Endodermal cell (in vitro differentiated cells): ENCODE data around the gene TBC1D19. TPM values are rescaled to one million over a fixed set of nuclear protein-coding genes. Genes with fewer than 3 reads are reported as not detected.

ENCODE experiments used
- DNase-seq: peaks from one replicate; pipeline ENCODE4 v3.0.0-alpha.2; 2017
- H3K27ac ChIP-seq: 2 replicates; pipeline ENCODE4 v1.5.1; 2013; ENCODE audit warnings: mild to moderate bottlenecking, low read depth, low read length, moderate library complexity
- H3K27me3 ChIP-seq: 2 replicates; pipeline ENCODE4 v1.6.1; 2013; ENCODE audit warnings: mild to moderate bottlenecking, low read length, moderate library complexity; ENCODE audit not compliant: insufficient read depth, control insufficient read depth, poor library complexity, severe bottlenecking
- H3K36me3 ChIP-seq: 2 replicates; pipeline ENCODE4 v1.7.0; 2013; ENCODE audit warnings: mild to moderate bottlenecking, low read length, moderate library complexity; ENCODE audit not compliant: control insufficient read depth, insufficient read depth
- H3K4me1 ChIP-seq: one replicate; pipeline ENCODE4 v1.7.0; 2013; ENCODE audit warnings: low read length; ENCODE audit not compliant: control insufficient read depth, insufficient read depth
- H3K4me3 ChIP-seq: 2 replicates; pipeline ENCODE4 v1.5.1; 2013; ENCODE audit warnings: mild to moderate bottlenecking, low read length, moderate library complexity
- H3K9ac ChIP-seq: 2 replicates; pipeline ENCODE4 v1.6.1; 2013; ENCODE audit warnings: mild to moderate bottlenecking, low read length, moderate library complexity; ENCODE audit not compliant: poor library complexity, severe bottlenecking; ENCODE audit errors: extremely low read depth
- H3K9me3 ChIP-seq: 2 replicates; pipeline ENCODE4 v1.6.1; 2013; ENCODE audit warnings: mild to moderate bottlenecking, low read length, moderate library complexity; ENCODE audit not compliant: control insufficient read depth
- H3K27ac Mint-ChIP-seq: 2 replicates; pipeline ENCODE4 v1.8.0; 2020; ENCODE audit warnings: mixed read lengths
- H3K27me3 Mint-ChIP-seq: 2 replicates; pipeline ENCODE4 v1.8.0; 2021; ENCODE audit warnings: mild to moderate bottlenecking, mixed read lengths; ENCODE audit not compliant: insufficient read depth
- H3K36me3 Mint-ChIP-seq: 2 replicates; pipeline ENCODE4 v1.8.0; 2020; ENCODE audit warnings: low read depth, mixed read lengths
- H3K4me1 Mint-ChIP-seq: 2 replicates; pipeline ENCODE4 v1.8.0; 2020; ENCODE audit warnings: mixed read lengths
- H3K4me3 Mint-ChIP-seq: 2 replicates; pipeline ENCODE4 v1.8.0; 2020; ENCODE audit warnings: mild to moderate bottlenecking, moderate library complexity, mixed read lengths
- H3K9me3 Mint-ChIP-seq: 2 replicates; pipeline ENCODE4 v1.8.0; 2020; ENCODE audit warnings: mild to moderate bottlenecking, mixed read lengths
- CTCF ChIP-seq: fragments of 200-600 bp; sonication (generic); conservative IDR thresholded peaks from 2 replicates; pipeline ENCODE4 v1.5.0; 2021; ENCODE audit warnings: antibody characterized with exemption, mild to moderate bottlenecking
- WGBS, 2 experiments: methylation state at CpG; one replicate each; pipeline versions ENCODE4 v1.1.5 to v1.1.7; 2013; ENCODE audit warnings: missing lambda C conversion rate in 2 of 2, mixed read lengths in 1 of 2; ENCODE audit not compliant: insufficient coverage in 1 of 2, insufficient read length in 1 of 2; 5-methylcytosine and 5-hydroxymethylcytosine counted together
- total RNA-seq, 2 donors: library from RNA; stranded (reverse); fragmentation: NEBNext Ultra II Directional in 1 of 2; extraction: Animal tissue kit (Norgen Biotek cat#: 25700) in 1 of 2; gene quantifications; 2 replicates in 1 of 2; 3 replicates in 1 of 2; pipeline ENCODE4 v1.2.1, GENCODE V29; 2021

The TBC1D19 gene
- total RNA-seq, 2 donors from 2014 or later = 7.0 to 9.9 TPM

GRCh38 chr4:26772096-26772873 lies 188.4 kb downstream of the TBC1D19 start:
- Histone ChIP-seq H3K9ac (no peak overlapping the region), H3K36me3 (no peaks in the 10 kb centered on the region), H3K4me3 (no peak overlapping the region), H3K27ac (no peak overlapping the region), H3K27me3 (no peaks in the 10 kb centered on the region), H3K4me1 (no peaks in the 10 kb centered on the region), H3K9me3 (no peaks in the 10 kb centered on the region)
- Mint-ChIP-seq H3K4me3 (no peak overlapping the region), H3K36me3 (no peaks in the 10 kb centered on the region), H3K27me3 (no peaks in the 10 kb centered on the region), H3K27ac (no peak overlapping the region), H3K4me1 (no peaks in the 10 kb centered on the region), H3K9me3 (no peaks in the 10 kb centered on the region)
- no peak for TF ChIP-seq CTCF
- WGBS, 2 experiments = 83 to 95% methylated on average over 2 to 5 of the region's 5 CpGs
- DNase-seq = no peak

GRCh38 chr4:26779224-26779623 lies 195.3 kb downstream of the TBC1D19 start:
- no peak for DNase-seq
- H3K27ac Mint-ChIP-seq = no peak overlapping the region
- no peaks in the 10 kb centered on the region for H3K36me3 Mint-ChIP-seq
- Histone ChIP-seq H3K9me3 (no peaks in the 10 kb centered on the region), H3K27me3 (no peaks in the 10 kb centered on the region), H3K27ac (no peak overlapping the region), H3K4me3 (no peak overlapping the region), H3K4me1 (no peaks in the 10 kb centered on the region), H3K9ac (no peak overlapping the region), H3K36me3 (no peaks in the 10 kb centered on the region)
- 93% methylated on average over 2 of the region's 2 CpGs; no CpG with 5 or more reads in 1 of the 2 experiments for WGBS, 2 experiments
- no peaks in the 10 kb centered on the region for H3K9me3 Mint-ChIP-seq
- H3K4me1 Mint-ChIP-seq = no peaks in the 10 kb centered on the region
- no peak overlapping the region for H3K4me3 Mint-ChIP-seq
- TF ChIP-seq CTCF = no peak
- no peaks in the 10 kb centered on the region for H3K27me3 Mint-ChIP-seq

GRCh38 chr4:26779674-26780073 lies 195.8 kb downstream of the TBC1D19 start:
- H3K27me3 ChIP-seq = no peaks in the 10 kb centered on the region
- no peak overlapping the region for H3K27ac ChIP-seq
- no peak for DNase-seq
- Mint-ChIP-seq H3K4me1 (no peaks in the 10 kb centered on the region), H3K4me3 (no peak overlapping the region), H3K27ac (no peak overlapping the region), H3K36me3 (no peaks in the 10 kb centered on the region), H3K27me3 (no peaks in the 10 kb centered on the region), H3K9me3 (no peaks in the 10 kb centered on the region)
- H3K4me3 ChIP-seq = no peak overlapping the region
- H3K9ac ChIP-seq = no peak overlapping the region
- H3K4me1 ChIP-seq = no peaks in the 10 kb centered on the region
- no peaks in the 10 kb centered on the region for H3K9me3 ChIP-seq
- H3K36me3 ChIP-seq = no peaks in the 10 kb centered on the region
- 83 to 96% methylated on average over 1 to 2 of the region's 2 CpGs for WGBS, 2 experiments
- no peak for TF ChIP-seq CTCF
